ENCODE data around the gene KCNJ1. TPM values are rescaled to one million over a fixed set of nuclear protein-coding genes. Genes with fewer than 3 reads are reported as not detected.
A peak's percentile ranks its signal among the peaks of the same experiment; 100 is the strongest.

Gene KCNJ1
- total and polyA plus RNA-seq, 2 donors from 2014 or later = 175 to 355 TPM

DNA sequence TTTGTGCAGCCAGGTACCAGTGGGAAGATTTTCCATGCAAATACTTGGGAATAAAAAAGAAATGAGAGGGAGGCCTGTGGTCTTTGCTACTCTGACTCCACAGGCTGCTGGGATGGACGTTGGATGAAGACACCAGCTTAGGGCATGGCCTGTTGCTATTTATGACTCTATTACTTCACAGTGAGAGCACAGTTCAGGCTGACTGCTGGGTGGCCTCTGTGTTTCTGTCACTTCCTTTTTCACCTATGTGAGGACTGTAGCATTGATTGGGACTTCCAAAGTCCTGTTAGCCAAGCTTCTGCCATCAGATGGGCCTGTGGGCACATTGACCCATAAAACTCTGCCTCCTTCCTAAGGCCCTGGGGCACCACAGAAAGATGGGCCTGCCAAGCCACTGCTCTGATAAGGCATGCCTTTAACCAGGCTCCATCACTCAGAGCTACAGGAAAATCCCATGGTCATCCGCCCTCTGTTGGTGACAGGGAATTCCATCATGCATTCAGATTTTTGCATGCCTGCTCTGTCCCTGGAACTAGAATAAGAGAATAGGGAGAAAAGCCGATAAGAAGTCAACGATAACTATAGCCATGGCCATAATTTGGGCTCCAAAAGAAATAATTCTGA lies 64.6 kb downstream of the KCNJ1 start:
- peak in 2 of 5 donors; percentile 35 to 70 for DNase-seq

DNA sequence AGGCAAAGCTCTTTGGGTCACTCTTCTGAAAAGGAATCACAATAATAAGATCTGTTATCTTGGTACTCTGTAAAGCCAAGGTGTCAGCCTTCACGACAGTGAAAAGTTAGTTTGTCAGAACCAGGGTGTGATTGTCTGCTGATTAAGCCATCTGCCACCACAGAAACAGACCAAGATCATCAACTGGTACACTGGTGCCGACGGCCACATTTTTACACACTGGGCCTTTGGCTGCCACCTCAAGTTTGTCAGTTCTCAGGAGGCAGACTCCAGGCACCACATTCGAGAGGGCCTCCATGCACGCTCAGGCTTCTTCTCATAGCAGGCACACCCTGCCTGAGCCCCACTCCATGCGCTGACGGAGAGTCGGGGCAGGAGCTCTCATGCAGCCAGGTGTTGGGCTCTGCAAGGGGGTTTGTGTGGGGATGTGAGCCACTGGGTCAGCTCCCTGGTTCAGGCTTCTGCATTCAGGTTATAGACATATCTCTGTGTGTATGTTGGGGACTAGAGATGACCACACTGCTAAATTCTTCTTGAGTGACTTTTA lies 66.2 kb downstream of the KCNJ1 start:
- H3K9ac ChIP-seq (ENCODE audit: low read length in 3 of 3) = no peak overlapping the region
- no peak overlapping the region for H3K27ac ChIP-seq (ENCODE audit: low read depth in 2 of 2, low read length in 2 of 2)
- TF ChIP-seq, protein P1, sequence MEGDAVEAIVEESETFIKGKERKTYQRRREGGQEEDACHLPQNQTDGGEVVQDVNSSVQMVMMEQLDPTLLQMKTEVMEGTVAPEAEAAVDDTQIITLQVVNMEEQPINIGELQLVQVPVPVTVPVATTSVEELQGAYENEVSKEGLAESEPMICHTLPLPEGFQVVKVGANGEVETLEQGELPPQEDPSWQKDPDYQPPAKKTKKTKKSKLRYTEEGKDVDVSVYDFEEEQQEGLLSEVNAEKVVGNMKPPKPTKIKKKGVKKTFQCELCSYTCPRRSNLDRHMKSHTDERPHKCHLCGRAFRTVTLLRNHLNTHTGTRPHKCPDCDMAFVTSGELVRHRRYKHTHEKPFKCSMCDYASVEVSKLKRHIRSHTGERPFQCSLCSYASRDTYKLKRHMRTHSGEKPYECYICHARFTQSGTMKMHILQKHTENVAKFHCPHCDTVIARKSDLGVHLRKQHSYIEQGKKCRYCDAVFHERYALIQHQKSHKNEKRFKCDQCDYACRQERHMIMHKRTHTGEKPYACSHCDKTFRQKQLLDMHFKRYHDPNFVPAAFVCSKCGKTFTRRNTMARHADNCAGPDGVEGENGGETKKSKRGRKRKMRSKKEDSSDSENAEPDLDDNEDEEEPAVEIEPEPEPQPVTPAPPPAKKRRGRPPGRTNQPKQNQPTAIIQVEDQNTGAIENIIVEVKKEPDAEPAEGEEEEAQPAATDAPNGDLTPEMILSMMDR (IDR thresholded peaks at IDR 0.05; ENCODE audit: borderline replicate concordance, extremely low read depth, insufficient read depth) = no peak
- intact Hi-C loops (cut with DNase I) = no loop called here
- H3K4me3 ChIP-seq (ENCODE audit: low read length in 3 of 3) = no peak overlapping the region
- no peaks in the 10 kb centered on the region for H3K27me3 ChIP-seq (ENCODE audit: control insufficient read depth, insufficient read depth, low read length)
- H3K4me1 ChIP-seq (ENCODE audit: control insufficient read depth in 2 of 3, insufficient read depth in 2 of 3, low read depth in 1 of 3, low read length in 3 of 3) = peaks cover 0 to 7% (median 4%) of the 10 kb centered on the region in 3 donors
- no peaks in the 10 kb centered on the region for H3K9me3 ChIP-seq (ENCODE audit: control insufficient read depth in 2 of 3, insufficient read depth in 1 of 3, low read length in 3 of 3)
- H3K36me3 ChIP-seq (ENCODE audit: control insufficient read depth in 2 of 3, insufficient read depth in 3 of 3, low read length in 3 of 3) = peaks cover 0 to 3% (median 2%) of the 10 kb centered on the region in 3 donors
- DNase-seq (no peak), FAIRE-seq (no peak)

More for the DNA sequence above, 64.6 kb downstream of the KCNJ1 start:
- H3K27me3 ChIP-seq (ENCODE audit: control insufficient read depth, insufficient read depth, low read length) = no peaks in the 10 kb centered on the region
- H3K36me3 ChIP-seq (ENCODE audit: control insufficient read depth in 2 of 3, insufficient read depth in 3 of 3, low read length in 3 of 3) = peaks cover 0 to 3% (median 0%) of the 10 kb centered on the region in 3 donors
- intact Hi-C loops (cut with DNase I) = no loop called here
- no peak overlapping the region for H3K4me3 ChIP-seq (ENCODE audit: low read length in 3 of 3)
- H3K9me3 ChIP-seq (ENCODE audit: control insufficient read depth in 2 of 3, insufficient read depth in 1 of 3, low read length in 3 of 3) = no peaks in the 10 kb centered on the region
- FAIRE-seq = no peak
- TF ChIP-seq, protein P1 (IDR thresholded peaks at IDR 0.05; ENCODE audit: borderline replicate concordance, extremely low read depth, insufficient read depth) = peak; percentile 26
- peaks cover 0 to 7% (median 4%) of the 10 kb centered on the region in 3 donors for H3K4me1 ChIP-seq (ENCODE audit: control insufficient read depth in 2 of 3, insufficient read depth in 2 of 3, low read depth in 1 of 3, low read length in 3 of 3)
- no peak overlapping the region for H3K27ac ChIP-seq (ENCODE audit: low read depth in 2 of 2, low read length in 2 of 2)
- no peak overlapping the region for H3K9ac ChIP-seq (ENCODE audit: low read length in 3 of 3)

- TF ChIP-seq, protein P1 (IDR thresholded peaks at IDR 0.05; ENCODE audit: borderline replicate concordance, extremely low read depth, insufficient read depth) = no peak
- intact Hi-C loops (cut with DNase I) = no loop called here
Measured at GRCh38 chr11:128796270-128796669, 70.8 kb downstream of the KCNJ1 start.

More at GRCh38 chr11:128796270-128796669, 70.8 kb downstream of the KCNJ1 start:
- H3K27me3 ChIP-seq (ENCODE audit: control insufficient read depth, insufficient read depth, low read length) = no peaks in the 10 kb centered on the region
- H3K4me3 ChIP-seq (ENCODE audit: low read length in 3 of 3) = no peak overlapping the region
- H3K9me3 ChIP-seq (ENCODE audit: control insufficient read depth in 2 of 3, insufficient read depth in 1 of 3, low read length in 3 of 3) = no peaks in the 10 kb centered on the region
- no peak overlapping the region for H3K27ac ChIP-seq (ENCODE audit: low read depth in 2 of 2, low read length in 2 of 2)
- no peak for DNase-seq
- H3K4me1 ChIP-seq (ENCODE audit: control insufficient read depth in 2 of 3, insufficient read depth in 2 of 3, low read depth in 1 of 3, low read length in 3 of 3) = no peaks in the 10 kb centered on the region
- H3K36me3 ChIP-seq (ENCODE audit: control insufficient read depth in 2 of 3, insufficient read depth in 3 of 3, low read length in 3 of 3) = peaks cover 0 to 3% (median 2%) of the 10 kb centered on the region in 3 donors
- no peak overlapping the region for H3K9ac ChIP-seq (ENCODE audit: low read length in 3 of 3)
- no peak for FAIRE-seq
